ENCODE measurements around the gene FBXO30. TPM values are rescaled to one million over a fixed set of nuclear protein-coding genes. Genes with fewer than 3 reads are reported as not detected.
A peak's percentile ranks its signal among the peaks of the same experiment; 100 is the strongest.

The FBXO30 gene
- 4.3 TPM for polyA plus RNA-seq (2012; ENCODE audit: insufficient read depth, insufficient read length)

DNA sequence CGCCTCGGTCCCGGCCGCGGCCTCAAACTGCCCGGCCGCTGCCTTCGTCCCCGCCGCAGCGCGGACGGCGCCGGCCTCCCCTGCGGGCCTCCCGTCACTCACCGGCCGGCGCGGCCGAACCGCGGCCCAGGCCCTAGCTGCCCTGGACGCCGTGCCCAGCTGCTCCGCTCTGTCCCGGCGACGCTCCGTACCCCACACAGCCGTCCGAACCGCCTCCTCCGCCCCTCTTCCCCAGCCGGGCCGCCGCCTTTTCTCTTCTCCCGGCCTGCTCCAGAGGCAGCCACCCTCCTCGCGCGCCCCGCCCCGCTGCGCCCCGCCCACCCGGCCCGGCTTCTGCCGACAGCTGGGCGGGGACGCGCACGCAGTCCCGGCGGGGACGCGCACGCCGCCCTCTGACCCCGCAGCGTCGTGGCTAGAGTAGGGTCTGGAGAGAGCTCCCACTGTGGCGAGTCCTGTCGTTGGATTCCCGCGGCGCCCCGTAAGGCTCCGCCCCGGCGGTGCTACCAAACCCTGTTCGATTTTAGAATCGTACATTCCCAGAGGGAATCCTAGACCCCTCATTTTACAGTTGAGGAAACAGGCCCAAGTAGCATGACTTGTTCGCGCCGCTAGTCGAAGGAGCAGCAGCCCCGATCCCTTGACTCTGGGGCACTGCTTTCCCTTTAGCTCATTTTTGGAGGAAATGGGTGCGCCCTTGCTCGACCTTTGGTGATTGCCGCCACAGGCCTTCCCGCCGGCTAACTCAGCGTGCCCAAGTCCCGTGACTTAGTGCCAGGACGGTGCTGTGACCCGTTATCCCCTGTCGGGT is at the start of gene FBXO30:
FBXO30 (minus strand) TSS at position 295 of the 808 bp plus-strand sequence. CDS start 8,390 bp downstream, outside the sequence.
- peak; percentile 70 for DNase-seq (ENCODE audit: low read depth, low spot score)
- H3K4me3 ChIP-seq (ENCODE audit: low read length) = peak within 1 kb of the TSS; percentile 85

- H3K4me3 ChIP-seq (ENCODE audit: low read length) = no peak overlapping the region
- no peak for DNase-seq (ENCODE audit: low read depth, low spot score)
Observed at GRCh38 chr6:145863988-145864616, 49.5 kb upstream of the FBXO30 start.

- H3K4me3 ChIP-seq (ENCODE audit: low read length) = no peak overlapping the region
- no peak for DNase-seq (ENCODE audit: low read depth, low spot score)
Observed at GRCh38 chr6:145863366-145863765, 48.8 kb upstream of the FBXO30 start.

DNA sequence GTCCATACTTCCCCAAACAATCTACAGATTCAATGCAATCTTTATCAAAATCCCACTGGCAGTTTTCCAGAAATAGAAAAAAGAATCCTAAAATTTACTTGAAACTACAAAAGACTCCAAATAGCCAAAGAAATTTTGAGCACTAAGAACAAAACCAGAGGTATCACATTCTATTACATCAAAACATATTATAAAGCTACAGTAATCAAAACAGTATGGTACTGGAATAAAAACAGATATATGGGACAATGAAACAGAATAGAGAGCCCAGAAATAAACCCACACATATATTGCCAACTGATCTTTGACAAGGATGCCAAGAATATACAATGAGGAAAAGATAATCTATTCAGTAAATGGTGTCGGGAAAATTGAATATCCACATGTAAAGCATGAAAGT is 46.0 kb upstream of the FBXO30 start:
- H3K4me3 ChIP-seq (ENCODE audit: low read length) = no peak overlapping the region
- DNase-seq (ENCODE audit: low read depth, low spot score) = no peak

DNA sequence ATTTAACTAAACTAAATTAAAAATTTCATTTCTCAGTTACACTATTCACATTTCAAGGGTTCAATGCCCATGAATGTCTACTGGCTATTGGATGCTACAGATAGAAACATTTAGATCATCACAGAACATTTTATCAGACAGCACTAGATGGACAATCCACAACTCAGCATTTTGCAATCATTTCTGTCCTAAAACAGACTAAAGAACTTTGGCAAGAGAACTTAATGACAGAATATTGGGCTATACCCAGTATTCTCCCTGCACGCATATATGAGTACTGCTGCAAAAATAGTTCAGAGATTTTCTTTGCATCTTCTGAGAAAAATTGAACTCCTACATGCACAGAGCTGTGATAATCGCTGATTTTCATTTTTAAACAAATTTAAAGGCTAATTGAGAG is 36.1 kb upstream of the FBXO30 start:
- H3K4me3 ChIP-seq (ENCODE audit: low read length) = no peak overlapping the region
- DNase-seq (ENCODE audit: low read depth, low spot score) = no peak

- no peak overlapping the region for H3K4me3 ChIP-seq (ENCODE audit: low read length)
- DNase-seq (ENCODE audit: low read depth, low spot score) = no peak
Observed at GRCh38 chr6:145848541-145848940, 33.9 kb upstream of the FBXO30 start.

DNA sequence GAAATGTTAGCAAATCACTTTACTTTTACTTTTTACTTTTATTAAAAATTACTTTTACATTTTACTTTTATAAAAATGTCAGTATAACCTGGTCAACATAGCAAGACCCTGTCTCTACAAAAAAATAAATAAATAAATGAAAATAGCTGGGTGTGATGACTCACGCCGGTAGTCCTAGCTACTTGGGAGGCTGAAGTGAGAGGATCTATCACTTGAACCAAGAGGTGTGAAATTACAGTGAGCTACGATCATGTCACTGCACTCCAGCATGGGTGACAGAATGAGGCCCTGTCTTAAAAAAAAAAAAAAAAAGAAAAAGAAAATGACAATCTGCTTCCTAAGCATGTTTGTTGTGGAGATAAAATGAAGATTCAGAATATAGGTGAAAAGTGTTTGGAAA is 31.0 kb upstream of the FBXO30 start:
- H3K4me3 ChIP-seq (ENCODE audit: low read length) = no peak overlapping the region
- DNase-seq (ENCODE audit: low read depth, low spot score) = no peak

DNA sequence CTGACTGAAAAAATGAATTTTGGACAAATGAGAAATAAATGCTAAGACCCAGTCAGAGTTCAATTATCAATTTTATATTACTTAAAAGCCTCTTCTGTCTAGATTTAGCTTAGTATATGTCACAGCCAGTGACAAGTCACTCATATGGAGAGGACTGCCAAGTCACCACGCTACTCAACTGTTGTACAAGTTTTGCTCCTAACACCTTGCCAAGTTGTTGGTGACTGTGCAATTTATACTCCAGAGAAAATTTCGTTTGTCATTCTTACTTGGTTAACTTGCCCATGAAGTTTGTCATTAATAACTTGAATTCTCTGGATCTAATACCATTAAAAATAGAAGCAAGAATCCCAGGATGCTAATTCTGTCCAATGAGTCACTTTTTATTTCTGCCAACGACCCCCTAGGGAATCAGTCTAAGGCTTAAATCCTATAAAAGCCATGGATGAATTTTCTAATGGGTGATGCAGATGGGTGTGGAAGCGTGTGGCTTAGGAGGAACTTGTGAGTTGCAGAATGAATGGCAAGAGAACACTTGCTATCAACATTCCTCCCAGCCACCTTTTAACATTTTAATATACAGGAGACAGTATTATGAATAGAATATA is 30.4 kb upstream of the FBXO30 start:
- no peak overlapping the region for H3K4me3 ChIP-seq (ENCODE audit: low read length)
- no peak for DNase-seq (ENCODE audit: low read depth, low spot score)

DNA sequence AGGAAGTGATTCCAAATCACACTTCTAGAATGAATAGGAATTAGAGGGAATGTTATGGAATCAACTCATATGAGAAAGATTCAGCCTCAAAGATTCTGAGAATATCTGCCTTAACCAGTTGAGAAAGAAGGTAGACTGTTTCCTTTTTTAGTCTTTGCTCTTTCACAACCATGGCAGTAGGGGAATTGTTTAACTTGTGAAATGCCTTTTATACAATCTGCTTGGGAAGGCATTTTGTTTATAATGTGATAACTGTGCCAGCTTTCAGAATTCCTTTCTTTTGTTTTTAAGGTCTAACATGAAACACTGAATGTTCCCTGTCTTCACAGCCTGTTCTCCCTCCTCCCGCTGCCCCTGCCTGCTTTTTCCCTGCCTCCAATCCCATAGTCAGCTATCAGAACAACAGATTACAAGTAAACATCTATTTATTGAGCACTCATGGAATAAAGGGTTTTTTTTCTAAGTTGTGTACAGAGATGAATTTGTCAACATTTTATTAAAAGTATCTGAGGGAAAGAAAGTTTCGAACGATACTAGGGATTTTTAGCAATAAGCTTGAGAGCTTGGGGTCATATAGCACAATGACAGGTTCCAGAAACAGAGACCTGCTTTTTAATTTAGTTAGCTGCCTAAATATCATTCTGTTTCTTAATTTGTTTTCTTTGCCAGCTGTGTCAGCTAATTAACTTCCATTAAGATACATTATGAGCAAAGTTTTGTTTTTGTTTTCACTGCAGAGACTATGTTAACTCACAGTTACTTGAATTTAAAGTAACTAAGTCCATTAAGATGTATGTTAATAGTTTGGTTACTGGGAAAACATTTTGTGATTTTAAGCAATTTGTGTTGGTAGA is 28.3 kb upstream of the FBXO30 start:
- no peak for DNase-seq (ENCODE audit: low read depth, low spot score)
- no peak overlapping the region for H3K4me3 ChIP-seq (ENCODE audit: low read length)

DNA sequence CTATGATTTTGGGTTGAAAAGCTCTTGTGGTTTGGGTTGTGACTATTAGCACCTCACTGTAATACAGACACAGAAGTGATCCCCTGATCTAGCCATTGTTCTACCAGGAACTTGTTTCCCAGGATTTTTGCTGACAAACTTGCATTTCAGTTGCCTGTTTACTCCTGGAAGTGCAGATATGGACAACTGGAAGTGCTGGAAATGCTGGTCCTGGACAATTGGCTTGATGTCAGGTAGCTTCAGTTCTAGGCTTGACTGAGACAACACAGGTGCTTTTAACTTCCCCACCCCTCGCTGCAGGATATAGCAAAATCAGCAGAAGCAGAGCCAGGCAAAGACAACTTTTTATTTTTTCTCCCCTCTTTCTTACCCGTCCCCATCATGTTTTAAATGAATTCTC is 27.1 kb upstream of the FBXO30 start:
- no peak for DNase-seq (ENCODE audit: low read depth, low spot score)
- H3K4me3 ChIP-seq (ENCODE audit: low read length) = no peak overlapping the region

DNA sequence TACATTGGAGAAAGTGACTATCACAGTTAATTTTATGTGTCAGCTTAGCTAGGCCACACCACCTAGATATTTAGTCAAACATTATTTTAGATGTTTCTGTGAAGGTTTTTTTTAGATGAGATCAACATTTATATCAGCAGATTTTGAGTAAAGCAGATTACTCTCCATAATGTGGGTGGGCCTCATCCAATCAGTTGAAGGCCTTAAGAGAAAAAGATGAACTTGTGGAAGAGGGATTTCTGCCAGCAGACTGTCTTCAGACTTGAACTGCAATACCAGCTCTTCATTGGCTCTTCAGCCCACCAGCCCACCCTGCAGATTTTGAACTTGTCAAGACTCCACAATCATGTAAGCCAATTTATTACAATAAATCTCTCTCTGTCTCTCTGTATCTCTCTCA is 25.1 kb upstream of the FBXO30 start:
- no peak for DNase-seq (ENCODE audit: low read depth, low spot score)
- H3K4me3 ChIP-seq (ENCODE audit: low read length) = no peak overlapping the region

DNA sequence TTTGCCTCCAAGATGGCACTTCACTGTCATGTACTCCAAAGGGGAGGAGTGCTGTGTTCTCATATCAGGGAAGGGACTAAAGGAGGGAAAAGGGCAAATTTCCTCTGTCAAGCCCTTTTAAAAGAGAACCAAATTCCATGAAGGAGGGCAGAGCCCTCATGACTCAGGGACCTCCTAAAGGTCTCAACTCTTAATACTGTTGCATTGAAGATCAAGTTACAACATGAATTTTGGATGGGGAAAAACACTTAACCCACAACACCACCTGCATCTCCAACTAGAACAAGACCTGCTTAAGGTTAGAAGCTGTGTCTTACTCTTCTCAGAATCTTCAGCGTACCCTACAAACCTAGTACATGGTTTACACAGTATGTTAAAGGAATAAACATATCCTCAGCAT is 23.7 kb upstream of the FBXO30 start:
- DNase-seq (ENCODE audit: low read depth, low spot score) = no peak
- H3K4me3 ChIP-seq (ENCODE audit: low read length) = no peak overlapping the region

DNA sequence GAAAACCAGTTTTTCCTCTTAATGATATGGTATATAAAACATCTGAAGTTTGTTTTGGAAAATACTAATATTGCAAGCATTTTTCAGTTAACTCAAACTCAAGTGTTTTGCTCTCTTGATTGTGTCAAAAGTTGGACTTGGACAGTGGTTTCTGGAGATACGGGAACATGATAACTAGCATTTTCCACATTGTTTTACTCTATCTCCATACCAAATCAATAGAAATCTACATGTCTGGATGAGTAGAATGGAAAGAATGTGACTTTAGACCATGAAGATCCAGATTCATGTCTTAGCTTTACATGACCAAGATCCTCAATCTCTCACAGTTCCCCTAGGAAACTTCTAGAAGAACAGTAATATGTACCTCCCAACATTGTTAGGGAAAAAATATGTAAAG is 22.2 kb upstream of the FBXO30 start:
- no peak for DNase-seq (ENCODE audit: low read depth, low spot score)
- H3K4me3 ChIP-seq (ENCODE audit: low read length) = no peak overlapping the region

- H3K4me3 ChIP-seq (ENCODE audit: low read length) = no peak overlapping the region
- no peak for DNase-seq (ENCODE audit: low read depth, low spot score)
Observed at GRCh38 chr6:145836170-145836569, 21.6 kb upstream of the FBXO30 start.

DNA sequence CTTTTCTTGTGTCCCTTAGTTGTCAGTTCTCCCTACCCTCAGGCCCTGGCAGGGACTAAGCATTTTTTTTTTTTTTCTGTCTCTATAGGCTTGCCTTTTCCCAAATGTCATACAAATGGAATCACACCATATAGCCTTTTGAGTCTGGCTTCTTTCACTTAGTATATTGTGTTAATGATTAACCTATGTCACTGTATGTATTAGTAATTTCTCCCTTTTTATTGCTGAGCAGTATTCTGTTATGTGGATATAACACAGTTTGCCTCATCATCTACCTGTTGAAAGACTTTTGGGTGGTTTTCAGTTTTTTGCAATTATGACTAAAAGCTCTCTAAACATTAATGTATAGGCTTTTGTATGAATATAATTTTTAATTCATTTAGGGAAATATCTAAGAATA is 16.0 kb upstream of the FBXO30 start:
- H3K4me3 ChIP-seq (ENCODE audit: low read length) = no peak overlapping the region
- no peak for DNase-seq (ENCODE audit: low read depth, low spot score)

GRCh38 chr6:145829950-145830349 is 15.4 kb upstream of the FBXO30 start:
- no peak overlapping the region for H3K4me3 ChIP-seq (ENCODE audit: low read length)
- DNase-seq (ENCODE audit: low read depth, low spot score) = no peak

DNA sequence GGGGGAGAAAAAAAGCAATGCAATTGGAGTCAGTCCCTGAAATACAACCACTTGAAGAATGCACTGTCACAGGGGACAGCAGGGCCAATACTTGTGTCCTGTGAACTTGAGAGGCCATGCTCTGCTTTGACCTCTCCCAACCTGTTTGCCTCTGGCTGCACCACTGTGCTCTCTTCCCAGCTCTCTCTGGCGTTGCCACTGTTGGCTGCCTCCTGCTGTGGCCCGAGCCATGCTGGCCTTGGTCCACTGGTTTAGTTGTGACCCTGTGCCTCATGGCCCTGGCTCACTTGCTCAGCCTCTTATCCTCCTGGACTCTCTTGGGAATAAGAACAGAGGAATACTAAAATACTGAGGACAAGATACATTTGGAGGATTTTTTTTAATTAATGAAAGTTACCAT is 14.5 kb upstream of the FBXO30 start:
- H3K4me3 ChIP-seq (ENCODE audit: low read length) = no peak overlapping the region
- DNase-seq (ENCODE audit: low read depth, low spot score) = no peak

- DNase-seq (ENCODE audit: low read depth, low spot score) = no peak
- no peak overlapping the region for H3K4me3 ChIP-seq (ENCODE audit: low read length)
Observed at GRCh38 chr6:145824344-145824743, 9.7 kb upstream of the FBXO30 start.

DNA sequence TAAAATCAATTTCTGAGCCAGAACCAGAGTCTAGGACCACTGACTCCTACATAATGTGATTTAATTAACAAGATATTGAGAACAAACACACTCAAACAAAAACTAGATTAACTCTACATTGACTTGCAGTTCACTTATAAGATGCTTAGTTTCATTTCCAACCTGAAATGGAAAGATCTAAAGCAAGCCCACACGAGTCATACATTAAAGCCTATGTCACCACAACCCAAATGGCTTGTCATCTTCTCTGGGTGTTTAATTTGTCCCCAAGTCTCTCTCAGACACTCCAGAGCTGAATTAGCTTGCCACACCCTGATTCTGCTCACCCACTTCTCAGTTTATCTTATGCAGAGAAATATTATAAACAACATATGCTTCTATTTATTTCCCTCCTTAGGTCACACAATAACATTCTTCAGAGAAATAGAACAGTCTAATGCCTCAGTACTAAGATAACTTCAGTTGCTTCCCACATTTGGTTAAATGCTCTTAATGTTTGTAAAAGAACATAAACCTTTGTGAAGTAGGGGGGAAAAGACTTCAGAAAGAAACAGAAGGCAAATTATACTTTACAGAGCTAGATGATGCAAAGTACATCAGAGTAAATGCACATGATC is 8.8 kb upstream of the FBXO30 start:
- H3K4me3 ChIP-seq (ENCODE audit: low read length) = no peak overlapping the region
- peak; percentile 11 for DNase-seq (ENCODE audit: low read depth, low spot score)
